Liver (tissue), 3 donors: ENCODE measurements around the gene RNGTT.

ENCODE experiments used
- EGR1 ChIP-seq, 2 donors: IDR thresholded peaks; 2 replicates each; pipeline ENCODE4 v1.6.1; 2016 to 2018; ENCODE audit warnings: antibody characterized with exemption in 2 of 2, low read depth in 2 of 2
- GABPA ChIP-seq, 2 donors: IDR thresholded peaks in 1 of 2; conservative IDR thresholded peaks in 1 of 2; 2 replicates each; pipeline ENCODE4 v1.6.1; 2016; ENCODE audit warnings: antibody characterized with exemption in 2 of 2, mild to moderate bottlenecking in 1 of 2, moderate library complexity in 1 of 2
- HNF4G ChIP-seq: IDR thresholded peaks from 2 replicates; pipeline ENCODE4 v1.6.1; 2016; ENCODE audit warnings: antibody characterized with exemption
- JUND ChIP-seq, 2 donors: IDR thresholded peaks; 2 replicates each; pipeline ENCODE4 v1.6.1; 2016; ENCODE audit warnings: antibody characterized with exemption in 2 of 2
- RXRA ChIP-seq, 2 donors: IDR thresholded peaks; 2 replicates each; pipeline ENCODE4 v1.6.1; 2017 to 2018; ENCODE audit warnings: antibody characterized with exemption in 2 of 2, mild to moderate bottlenecking in 1 of 2
- TAF1 ChIP-seq: conservative IDR thresholded peaks from 2 replicates; pipeline ENCODE4 v1.6.1; 2016; ENCODE audit warnings: antibody characterized with exemption, mild to moderate bottlenecking
- YY1 ChIP-seq: IDR thresholded peaks from 2 replicates; pipeline ENCODE4 v1.6.1; 2016; ENCODE audit warnings: antibody characterized with exemption, mild to moderate bottlenecking
- TF ChIP-seq, protein P1 (sequence below): fragments of 150-350 bp; IDR thresholded peaks from 2 replicates; pipeline ENCODE4 v1.5.1; 2017; ENCODE audit warnings: improper control_type of control experiment, low read depth, low read length; ENCODE audit not compliant: missing input control
- TF ChIP-seq, protein P2 (sequence below): IDR thresholded peaks from 2 replicates; pipeline ENCODE4 v1.6.1; 2016; ENCODE audit warnings: antibody characterized with exemption, mild to moderate bottlenecking
- TF ChIP-seq, protein P3 (sequence below): IDR thresholded peaks from 2 replicates; pipeline ENCODE4 v1.6.1; 2016; ENCODE audit warnings: antibody characterized with exemption
- TF ChIP-seq, protein P4 (sequence below): IDR thresholded peaks from 2 replicates; pipeline ENCODE4 v1.6.1; 2016; ENCODE audit warnings: antibody characterized with exemption
- TF ChIP-seq, protein P5 (sequence below): IDR thresholded peaks from 2 replicates; pipeline ENCODE4 v1.6.1; 2016; ENCODE audit warnings: antibody characterized with exemption
- donor health status: healthy.
- donor health status: healthy.

DNA sequence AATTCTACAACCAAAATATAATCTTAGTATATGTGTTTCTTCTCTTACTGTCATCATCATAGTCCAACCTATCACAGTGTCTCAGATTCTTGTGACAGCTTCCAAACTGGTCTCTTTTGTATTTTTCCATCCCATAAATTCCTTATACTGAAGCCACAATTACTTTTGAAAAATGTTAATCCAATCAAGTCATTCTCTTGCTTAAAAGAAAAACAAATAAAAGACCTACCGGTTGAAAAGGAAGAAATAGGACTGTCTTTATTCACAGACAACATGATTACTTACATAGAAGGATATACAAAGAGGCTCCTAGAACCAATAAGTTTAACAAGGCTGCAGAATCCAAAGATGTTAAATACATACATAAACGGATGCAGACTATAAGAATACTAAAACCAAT lies 339.9 kb downstream of the RNGTT start:
- no peak for TF ChIP-seq JUND (IDR thresholded peaks at IDR 0.05)
- TF ChIP-seq, protein P1, sequence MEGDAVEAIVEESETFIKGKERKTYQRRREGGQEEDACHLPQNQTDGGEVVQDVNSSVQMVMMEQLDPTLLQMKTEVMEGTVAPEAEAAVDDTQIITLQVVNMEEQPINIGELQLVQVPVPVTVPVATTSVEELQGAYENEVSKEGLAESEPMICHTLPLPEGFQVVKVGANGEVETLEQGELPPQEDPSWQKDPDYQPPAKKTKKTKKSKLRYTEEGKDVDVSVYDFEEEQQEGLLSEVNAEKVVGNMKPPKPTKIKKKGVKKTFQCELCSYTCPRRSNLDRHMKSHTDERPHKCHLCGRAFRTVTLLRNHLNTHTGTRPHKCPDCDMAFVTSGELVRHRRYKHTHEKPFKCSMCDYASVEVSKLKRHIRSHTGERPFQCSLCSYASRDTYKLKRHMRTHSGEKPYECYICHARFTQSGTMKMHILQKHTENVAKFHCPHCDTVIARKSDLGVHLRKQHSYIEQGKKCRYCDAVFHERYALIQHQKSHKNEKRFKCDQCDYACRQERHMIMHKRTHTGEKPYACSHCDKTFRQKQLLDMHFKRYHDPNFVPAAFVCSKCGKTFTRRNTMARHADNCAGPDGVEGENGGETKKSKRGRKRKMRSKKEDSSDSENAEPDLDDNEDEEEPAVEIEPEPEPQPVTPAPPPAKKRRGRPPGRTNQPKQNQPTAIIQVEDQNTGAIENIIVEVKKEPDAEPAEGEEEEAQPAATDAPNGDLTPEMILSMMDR, result no peak
- TF ChIP-seq, protein P2, sequence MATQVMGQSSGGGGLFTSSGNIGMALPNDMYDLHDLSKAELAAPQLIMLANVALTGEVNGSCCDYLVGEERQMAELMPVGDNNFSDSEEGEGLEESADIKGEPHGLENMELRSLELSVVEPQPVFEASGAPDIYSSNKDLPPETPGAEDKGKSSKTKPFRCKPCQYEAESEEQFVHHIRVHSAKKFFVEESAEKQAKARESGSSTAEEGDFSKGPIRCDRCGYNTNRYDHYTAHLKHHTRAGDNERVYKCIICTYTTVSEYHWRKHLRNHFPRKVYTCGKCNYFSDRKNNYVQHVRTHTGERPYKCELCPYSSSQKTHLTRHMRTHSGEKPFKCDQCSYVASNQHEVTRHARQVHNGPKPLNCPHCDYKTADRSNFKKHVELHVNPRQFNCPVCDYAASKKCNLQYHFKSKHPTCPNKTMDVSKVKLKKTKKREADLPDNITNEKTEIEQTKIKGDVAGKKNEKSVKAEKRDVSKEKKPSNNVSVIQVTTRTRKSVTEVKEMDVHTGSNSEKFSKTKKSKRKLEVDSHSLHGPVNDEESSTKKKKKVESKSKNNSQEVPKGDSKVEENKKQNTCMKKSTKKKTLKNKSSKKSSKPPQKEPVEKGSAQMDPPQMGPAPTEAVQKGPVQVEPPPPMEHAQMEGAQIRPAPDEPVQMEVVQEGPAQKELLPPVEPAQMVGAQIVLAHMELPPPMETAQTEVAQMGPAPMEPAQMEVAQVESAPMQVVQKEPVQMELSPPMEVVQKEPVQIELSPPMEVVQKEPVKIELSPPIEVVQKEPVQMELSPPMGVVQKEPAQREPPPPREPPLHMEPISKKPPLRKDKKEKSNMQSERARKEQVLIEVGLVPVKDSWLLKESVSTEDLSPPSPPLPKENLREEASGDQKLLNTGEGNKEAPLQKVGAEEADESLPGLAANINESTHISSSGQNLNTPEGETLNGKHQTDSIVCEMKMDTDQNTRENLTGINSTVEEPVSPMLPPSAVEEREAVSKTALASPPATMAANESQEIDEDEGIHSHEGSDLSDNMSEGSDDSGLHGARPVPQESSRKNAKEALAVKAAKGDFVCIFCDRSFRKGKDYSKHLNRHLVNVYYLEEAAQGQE, result no peak
- TF ChIP-seq, protein P3, sequence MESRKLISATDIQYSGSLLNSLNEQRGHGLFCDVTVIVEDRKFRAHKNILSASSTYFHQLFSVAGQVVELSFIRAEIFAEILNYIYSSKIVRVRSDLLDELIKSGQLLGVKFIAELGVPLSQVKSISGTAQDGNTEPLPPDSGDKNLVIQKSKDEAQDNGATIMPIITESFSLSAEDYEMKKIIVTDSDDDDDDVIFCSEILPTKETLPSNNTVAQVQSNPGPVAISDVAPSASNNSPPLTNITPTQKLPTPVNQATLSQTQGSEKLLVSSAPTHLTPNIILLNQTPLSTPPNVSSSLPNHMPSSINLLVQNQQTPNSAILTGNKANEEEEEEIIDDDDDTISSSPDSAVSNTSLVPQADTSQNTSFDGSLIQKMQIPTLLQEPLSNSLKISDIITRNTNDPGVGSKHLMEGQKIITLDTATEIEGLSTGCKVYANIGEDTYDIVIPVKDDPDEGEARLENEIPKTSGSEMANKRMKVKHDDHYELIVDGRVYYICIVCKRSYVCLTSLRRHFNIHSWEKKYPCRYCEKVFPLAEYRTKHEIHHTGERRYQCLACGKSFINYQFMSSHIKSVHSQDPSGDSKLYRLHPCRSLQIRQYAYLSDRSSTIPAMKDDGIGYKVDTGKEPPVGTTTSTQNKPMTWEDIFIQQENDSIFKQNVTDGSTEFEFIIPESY, result no peak
- TF ChIP-seq, protein P4, sequence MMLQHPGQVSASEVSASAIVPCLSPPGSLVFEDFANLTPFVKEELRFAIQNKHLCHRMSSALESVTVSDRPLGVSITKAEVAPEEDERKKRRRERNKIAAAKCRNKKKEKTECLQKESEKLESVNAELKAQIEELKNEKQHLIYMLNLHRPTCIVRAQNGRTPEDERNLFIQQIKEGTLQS, result no peak
- no peak for TF ChIP-seq RXRA (IDR thresholded peaks at IDR 0.05)
- no peak for TF ChIP-seq YY1
- TF ChIP-seq, protein P5, sequence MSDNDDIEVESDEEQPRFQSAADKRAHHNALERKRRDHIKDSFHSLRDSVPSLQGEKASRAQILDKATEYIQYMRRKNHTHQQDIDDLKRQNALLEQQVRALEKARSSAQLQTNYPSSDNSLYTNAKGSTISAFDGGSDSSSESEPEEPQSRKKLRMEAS, result no peak
- no peak for TF ChIP-seq TAF1
- no peak for TF ChIP-seq EGR1 (IDR thresholded peaks at IDR 0.05; ENCODE audit: low read depth in 2 of 2)
- TF ChIP-seq GABPA (IDR thresholded peaks at IDR 0.05 in 1 of 2, conservative IDR thresholded peaks at IDR 0.05 in 1 of 2), result no peak
- no peak for TF ChIP-seq HNF4G
